ENCODE measurements around the gene HDAC5.

Gene HDAC5

GRCh38 chr17:44085908-44086307 lies 37.5 kb downstream of the HDAC5 start:
- DNase-seq (no peak), ATAC-seq (ENCODE audit: insufficient read depth, low read depth) (no peak)
- Histone ChIP-seq H3K4me2 (ENCODE audit: insufficient read depth, low read length) (no peak overlapping the region), H3K9me3 (ENCODE audit: insufficient read depth, low read length, severe bottlenecking) (no peaks in the 10 kb centered on the region), H3K79me2 (ENCODE audit: insufficient read depth, low read length) (no peaks in the 10 kb centered on the region), H3K27ac (ENCODE audit: low read length) (no peak overlapping the region), H3K27me3 (ENCODE audit: insufficient read depth, low read length, poor library complexity) (no peaks in the 10 kb centered on the region), H3K9ac (ENCODE audit: low read depth, low read length) (no peak overlapping the region), H2AFZ (ENCODE audit: low read depth, low read length) (no peak overlapping the region), H3K4me3 (ENCODE audit: low read depth in 1 of 2, low read length in 2 of 2) (no peak overlapping the region), H3K4me1 (ENCODE audit: insufficient read depth, low read length) (no peaks in the 10 kb centered on the region), H3K36me3 (ENCODE audit: insufficient read depth, low read length) (no peaks in the 10 kb centered on the region), H4K20me1 (ENCODE audit: insufficient read depth, low read length) (0 out of 2 replicates have a peak, but pooled peaks cover 5% of the 10 kb centered on the region)
- TF ChIP-seq EZH2 (IDR thresholded peaks at IDR 0.05; ENCODE audit: borderline replicate concordance, low read depth, low read length, severe bottlenecking): no peak
- no peak for TF ChIP-seq CTCF (IDR thresholded peaks at IDR 0.05; ENCODE audit: borderline replicate concordance, extremely low read depth, low read length, poor library complexity, severe bottlenecking)

GRCh38 chr17:44084921-44085320 lies 38.5 kb downstream of the HDAC5 start:
- ATAC-seq (ENCODE audit: insufficient read depth, low read depth): no peak
- no peaks in the 10 kb centered on the region for H3K36me3 ChIP-seq (ENCODE audit: insufficient read depth, low read length)

GRCh38 chr17:44084131-44084538 lies 39.3 kb downstream of the HDAC5 start:
- Histone ChIP-seq H3K27ac (ENCODE audit: low read length) (no peak overlapping the region), H4K20me1 (ENCODE audit: insufficient read depth, low read length) (0 out of 2 replicates have a peak, but pooled peaks cover 5% of the 10 kb centered on the region), H3K36me3 (ENCODE audit: insufficient read depth, low read length) (no peaks in the 10 kb centered on the region), H3K4me3 (ENCODE audit: low read depth in 1 of 2, low read length in 2 of 2) (no peak overlapping the region), H3K4me1 (ENCODE audit: insufficient read depth, low read length) (no peaks in the 10 kb centered on the region), H2AFZ (ENCODE audit: low read depth, low read length) (no peak overlapping the region), H3K9me3 (ENCODE audit: insufficient read depth, low read length, severe bottlenecking) (no peaks in the 10 kb centered on the region), H3K27me3 (ENCODE audit: insufficient read depth, low read length, poor library complexity) (no peaks in the 10 kb centered on the region), H3K4me2 (ENCODE audit: insufficient read depth, low read length) (no peak overlapping the region), H3K79me2 (ENCODE audit: insufficient read depth, low read length) (no peaks in the 10 kb centered on the region), H3K9ac (ENCODE audit: low read depth, low read length) (no peak overlapping the region)
- peak; percentile 56 for DNase-seq
- ATAC-seq (ENCODE audit: insufficient read depth, low read depth): peak; percentile 75
- TF ChIP-seq EZH2 (IDR thresholded peaks at IDR 0.05; ENCODE audit: borderline replicate concordance, low read depth, low read length, severe bottlenecking): no peak
- peak; percentile 73 for TF ChIP-seq CTCF (IDR thresholded peaks at IDR 0.05; ENCODE audit: borderline replicate concordance, extremely low read depth, low read length, poor library complexity, severe bottlenecking)

More at GRCh38 chr17:44084921-44085320, 38.5 kb downstream of the HDAC5 start:
- Histone ChIP-seq H3K9ac (ENCODE audit: low read depth, low read length) (no peak overlapping the region), H2AFZ (ENCODE audit: low read depth, low read length) (no peak overlapping the region), H3K27me3 (ENCODE audit: insufficient read depth, low read length, poor library complexity) (no peaks in the 10 kb centered on the region), H3K4me3 (ENCODE audit: low read depth in 1 of 2, low read length in 2 of 2) (no peak overlapping the region), H3K4me2 (ENCODE audit: insufficient read depth, low read length) (no peak overlapping the region), H3K79me2 (ENCODE audit: insufficient read depth, low read length) (no peaks in the 10 kb centered on the region), H3K4me1 (ENCODE audit: insufficient read depth, low read length) (no peaks in the 10 kb centered on the region), H4K20me1 (ENCODE audit: insufficient read depth, low read length) (0 out of 2 replicates have a peak, but pooled peaks cover 5% of the 10 kb centered on the region), H3K9me3 (ENCODE audit: insufficient read depth, low read length, severe bottlenecking) (no peaks in the 10 kb centered on the region), H3K27ac (ENCODE audit: low read length) (no peak overlapping the region)
- DNase-seq: no peak
- TF ChIP-seq CTCF (IDR thresholded peaks at IDR 0.05; ENCODE audit: borderline replicate concordance, extremely low read depth, low read length, poor library complexity, severe bottlenecking): no peak
- TF ChIP-seq EZH2 (IDR thresholded peaks at IDR 0.05; ENCODE audit: borderline replicate concordance, low read depth, low read length, severe bottlenecking): no peak

Data from DND-41 (cell line).